ENCODE data around the gene RIT1. TPM values are rescaled to one million over a fixed set of nuclear protein-coding genes. Genes with fewer than 3 reads are reported as not detected.

RIT1 gene
- total and polyA plus RNA-seq, 2 of the 13 experiments (the other 11 are each of a cell fraction or from before 2014, with no cell fraction given): 12.2 to 32.2 TPM

DNA sequence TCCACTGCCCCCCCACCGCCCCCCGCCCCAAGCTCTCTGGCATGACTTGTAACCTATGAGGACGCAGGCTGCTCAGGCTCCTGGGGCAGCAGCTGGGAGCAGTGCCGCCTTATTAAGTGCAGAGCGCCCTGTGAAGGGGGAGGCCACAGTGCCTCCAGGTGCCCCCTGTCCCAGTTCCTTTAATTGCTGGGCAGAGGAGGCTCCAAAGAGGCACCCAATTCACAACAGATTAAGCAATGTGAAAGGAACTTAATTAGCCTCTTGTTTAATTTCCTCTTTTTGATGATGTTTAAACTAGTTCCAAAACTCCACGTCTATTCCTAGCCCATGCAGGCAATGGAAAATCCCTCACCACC, 33.3 kb upstream of the RIT1 start:
- peak overlapping the region; percentile 86 for H3K27ac ChIP-seq (ENCODE audit: extremely low read length, insufficient read depth, low read length)
- H4K20me1 ChIP-seq (ENCODE audit: insufficient read depth, low read length): no peaks in the 10 kb centered on the region
- peak; percentile 80; the same call in 1 of the 2 replicates for TF ChIP-seq ZNF850 (CRISPR knock-in tag; conservative IDR thresholded peaks at IDR 0.05)
- TF ChIP-seq, protein P1, sequence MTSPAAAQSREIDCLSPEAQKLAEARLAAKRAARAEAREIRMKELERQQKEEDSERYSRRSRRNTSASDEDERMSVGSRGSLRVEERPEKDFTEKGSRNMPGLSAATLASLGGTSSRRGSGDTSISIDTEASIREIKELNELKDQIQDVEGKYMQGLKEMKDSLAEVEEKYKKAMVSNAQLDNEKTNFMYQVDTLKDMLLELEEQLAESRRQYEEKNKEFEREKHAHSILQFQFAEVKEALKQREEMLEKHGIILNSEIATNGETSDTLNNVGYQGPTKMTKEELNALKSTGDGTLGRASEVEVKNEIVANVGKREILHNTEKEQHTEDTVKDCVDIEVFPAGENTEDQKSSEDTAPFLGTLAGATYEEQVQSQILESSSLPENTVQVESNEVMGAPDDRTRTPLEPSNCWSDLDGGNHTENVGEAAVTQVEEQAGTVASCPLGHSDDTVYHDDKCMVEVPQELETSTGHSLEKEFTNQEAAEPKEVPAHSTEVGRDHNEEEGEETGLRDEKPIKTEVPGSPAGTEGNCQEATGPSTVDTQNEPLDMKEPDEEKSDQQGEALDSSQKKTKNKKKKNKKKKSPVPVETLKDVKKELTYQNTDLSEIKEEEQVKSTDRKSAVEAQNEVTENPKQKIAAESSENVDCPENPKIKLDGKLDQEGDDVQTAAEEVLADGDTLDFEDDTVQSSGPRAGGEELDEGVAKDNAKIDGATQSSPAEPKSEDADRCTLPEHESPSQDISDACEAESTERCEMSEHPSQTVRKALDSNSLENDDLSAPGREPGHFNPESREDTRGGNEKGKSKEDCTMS (CRISPR knock-in tag; conservative IDR thresholded peaks at IDR 0.05): no peak
- 0 out of 2 replicates have a peak, but pooled peaks have one; percentile 70 for TF ChIP-seq ZNF33A (CRISPR knock-in tag; IDR thresholded peaks at IDR 0.05; ENCODE audit: borderline replicate concordance)
- TF ChIP-seq, protein P2, sequence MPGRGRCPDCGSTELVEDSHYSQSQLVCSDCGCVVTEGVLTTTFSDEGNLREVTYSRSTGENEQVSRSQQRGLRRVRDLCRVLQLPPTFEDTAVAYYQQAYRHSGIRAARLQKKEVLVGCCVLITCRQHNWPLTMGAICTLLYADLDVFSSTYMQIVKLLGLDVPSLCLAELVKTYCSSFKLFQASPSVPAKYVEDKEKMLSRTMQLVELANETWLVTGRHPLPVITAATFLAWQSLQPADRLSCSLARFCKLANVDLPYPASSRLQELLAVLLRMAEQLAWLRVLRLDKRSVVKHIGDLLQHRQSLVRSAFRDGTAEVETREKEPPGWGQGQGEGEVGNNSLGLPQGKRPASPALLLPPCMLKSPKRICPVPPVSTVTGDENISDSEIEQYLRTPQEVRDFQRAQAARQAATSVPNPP (CRISPR knock-in tag; IDR thresholded peaks at IDR 0.05): no peak
- 0 out of 2 replicates have a peak, but pooled peaks have one; percentile 4 for TF ChIP-seq ZNF383 (CRISPR knock-in tag; IDR thresholded peaks at IDR 0.05; ENCODE audit: borderline replicate concordance)
- no peak for TF ChIP-seq CEBPB (IDR thresholded peaks at IDR 0.05; ENCODE audit: borderline replicate concordance, low read depth, low read length)
- 0 out of 2 replicates have a peak, but pooled peaks have one; percentile 53 for TF ChIP-seq HNRNPL (IDR thresholded peaks at IDR 0.05; ENCODE audit: low read depth, low read length)
- TF ChIP-seq MEF2D (CRISPR knock-in tag; IDR thresholded peaks at IDR 0.05): no peak
- TF ChIP-seq MTF2 (CRISPR knock-in tag; IDR thresholded peaks at IDR 0.05; ENCODE audit: borderline replicate concordance): 0 out of 2 replicates have a peak, but pooled peaks have one; percentile 29
- no peak for TF ChIP-seq CREM (IDR thresholded peaks at IDR 0.05)
- no peak for TF ChIP-seq CREM (CRISPR knock-in tag; IDR thresholded peaks at IDR 0.05)
- TF ChIP-seq ZNF556 (CRISPR knock-in tag; IDR thresholded peaks at IDR 0.05; ENCODE audit: borderline replicate concordance): no peak
- peak overlapping the region in 1 of 3 experiments; percentile 73; a peak in 3 of 6 replicates for H3K4me3 ChIP-seq (replicated peaks in 1 of 3; ENCODE audit: insufficient read depth in 1 of 3, low read depth in 2 of 3, low read length in 3 of 3)
- H3K36me3 ChIP-seq (replicated peaks in 1 of 2; ENCODE audit: control insufficient read depth in 1 of 2, insufficient read depth in 2 of 2, low read length in 2 of 2): peaks cover 4 to 18% of the 10 kb centered on the region in 2 experiments; a peak in 3 of 5 replicates
- ATAC-seq: peak; percentile 17
- FAIRE-seq: no peak
- WGBS (ENCODE audit: low lambda C conversion rate): 10% methylated on average over 4 of the region's 6 CpGs
- H3K9ac ChIP-seq (ENCODE audit: insufficient read depth, low read depth, low read length): peak overlapping the region; percentile 29; the same call in 1 of the 2 replicates
- H2AFZ ChIP-seq (ENCODE audit: low read length): no peak overlapping the region
- H3K27me3 ChIP-seq (ENCODE audit: control insufficient read depth in 1 of 2, insufficient read depth in 2 of 2, low read length in 2 of 2): no peaks in the 10 kb centered on the region
- ChIA-PET POLR2A (interaction anchor here (0.6 to 7.2 kb wide), 22 partner anchors 10 to 264 kb away, joined by 3 to 390 read pairs (median 5); partner anchors contain the start of genes ARHGEF2, KHDC4, MEX3A and RAB25), CTCF (ENCODE audit: low intra/inter-chr PET ratio, low total read pairs) (interaction anchor here (1.9 kb wide), 1 partner anchor 45 kb away, joined by 5 read pairs; no protein-coding TSS in a partner anchor)
- H3K79me2 ChIP-seq (ENCODE audit: insufficient read depth, low read length): peaks cover 12% of the 10 kb centered on the region
- no peaks in the 10 kb centered on the region for H3K9me3 ChIP-seq (ENCODE audit: low read length)
- no TSS peak for BruUV-seq (replicated peaks)
- peaks cover 73% of the 10 kb centered on the region for H3K4me1 ChIP-seq (ENCODE audit: insufficient read depth, low read length)
- in situ Hi-C loops (cut with HindIII; ENCODE audit: extremely low pct_ligation_motif_present, low pct_unique_long_range_greater_than_20kb): loop anchor here (10.0 kb wide), 1 partner anchor 120 kb away; the partner anchor contains the start of gene RAB25
- peak overlapping the region; percentile 93 for H3K4me2 ChIP-seq (ENCODE audit: low read depth, low read length)
- intact Hi-C loops (cut with micrococcal nuclease; ENCODE audit: unreplicated experiment): loop anchor here (5.0 kb wide), 2 partner anchors 33 to 353 kb away; partner anchors contain the start of genes ARHGEF2, GLMP and VHLL
- DNase-seq (ENCODE audit: low spot score): no peak
